Stimulated activated CD4-positive, alpha-beta T cell treated with anti-CD3 and anti-CD28 coated beads, Interleukin-4, amount 100 ng/mL, for 24 hours (primary cell): ENCODE data around the gene CES2.

Source experiments
- DNase-seq: peaks from one replicate; pipeline ENCODE4 v3.0.0-alpha.2; 2020

CES2 gene

GRCh38 chr16:66918803-66919568 is 16.3 kb upstream of the CES2 start, which contains the start of gene CDH16:
CDH16 (minus strand) TSS chr16:66918885; CDS start chr16:66918065, 820 bp downstream.
- DNase-seq = no peak

- DNase-seq = no peak
These were observed 15.6 kb upstream of the CES2 start for GRCh38 chr16:66919569-66920298.

GRCh38 chr16:66920299-66920590 is 15.1 kb upstream of the CES2 start:
- no peak for DNase-seq

GRCh38 chr16:66920924-66921680 is 14.2 kb upstream of the CES2 start:
- no peak for DNase-seq

GRCh38 chr16:66921729-66922450 is 13.4 kb upstream of the CES2 start:
- DNase-seq = no peak

GRCh38 chr16:66923247-66923731 is 12.0 kb upstream of the CES2 start:
- DNase-seq = no peak

GRCh38 chr16:66923866-66924265 is 11.4 kb upstream of the CES2 start:
- DNase-seq = no peak

DNA sequence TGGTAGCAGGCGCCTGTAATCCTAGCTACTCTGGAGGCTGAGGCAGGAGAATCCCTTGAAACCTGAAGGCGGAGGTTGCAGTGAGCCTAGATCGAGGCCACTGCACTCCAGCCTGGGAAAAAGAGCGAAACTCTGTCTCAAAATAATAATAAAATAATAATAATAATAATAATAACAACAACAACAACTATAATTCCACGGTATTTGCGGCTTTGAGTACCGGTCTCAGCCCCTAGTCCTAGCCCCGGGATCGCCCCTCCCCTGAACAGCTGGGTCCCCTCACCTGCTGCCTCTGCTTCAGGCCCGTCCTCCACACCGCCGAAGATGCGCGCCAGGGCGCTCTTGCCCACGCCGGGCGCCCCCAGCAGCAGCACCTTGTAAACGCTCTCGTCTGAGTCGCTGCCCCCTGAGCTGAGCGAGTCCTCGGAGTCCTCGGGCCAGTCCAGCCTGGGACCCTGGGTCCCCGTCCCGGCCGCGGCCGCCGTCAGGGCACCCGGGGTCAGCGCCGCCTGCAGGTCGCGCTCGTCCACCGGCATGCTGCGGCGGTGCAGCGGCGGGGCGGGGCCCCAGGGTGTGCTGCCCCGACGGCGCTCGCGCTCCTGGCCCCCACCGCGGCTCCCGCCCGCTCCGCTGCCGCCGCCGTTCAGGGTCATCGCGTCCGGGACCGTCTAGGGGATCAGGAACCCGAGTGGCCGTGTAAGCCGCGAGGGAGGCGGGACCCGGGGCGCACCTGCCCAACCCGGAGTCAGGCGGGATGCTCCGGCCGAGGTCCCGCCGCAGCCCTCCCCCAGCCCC is 10.6 kb upstream of the CES2 start:
- DNase-seq = peak; percentile 33

DNA sequence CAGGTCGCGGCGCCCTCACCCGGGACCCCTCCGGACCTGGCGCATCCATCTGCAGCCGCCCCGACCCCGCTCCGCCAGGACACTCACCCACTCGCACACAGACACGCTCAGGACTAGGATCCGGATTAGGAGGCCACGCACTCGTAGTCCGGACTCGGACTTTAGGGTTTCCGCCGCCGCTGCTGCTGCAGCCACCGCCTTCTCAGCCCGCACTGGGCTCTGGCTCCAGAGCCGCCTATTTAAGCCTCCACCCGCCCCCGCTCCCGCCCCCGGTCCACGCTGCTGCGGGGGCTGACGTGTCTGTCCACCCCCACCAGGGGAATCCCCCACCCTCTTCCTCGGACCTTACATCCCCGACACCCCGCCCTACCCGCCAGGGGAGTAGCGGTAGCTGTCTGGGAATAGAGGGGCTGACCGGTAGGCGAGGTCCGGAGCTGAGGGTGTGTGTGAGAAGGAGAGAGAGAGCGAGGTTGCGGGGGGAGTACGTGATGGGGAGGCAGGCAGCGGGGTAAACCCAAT is 9.9 kb upstream of the CES2 start, which contains the start of gene RRAD:
TSS of gene RRAD (minus strand) at position 214 of the 519 bp plus-strand sequence. CDS start 356 bp downstream, outside the sequence.
- no peak for DNase-seq

- no peak for DNase-seq
These were observed 9.0 kb upstream of the CES2 start for GRCh38 chr16:66926171-66926947.

DNA sequence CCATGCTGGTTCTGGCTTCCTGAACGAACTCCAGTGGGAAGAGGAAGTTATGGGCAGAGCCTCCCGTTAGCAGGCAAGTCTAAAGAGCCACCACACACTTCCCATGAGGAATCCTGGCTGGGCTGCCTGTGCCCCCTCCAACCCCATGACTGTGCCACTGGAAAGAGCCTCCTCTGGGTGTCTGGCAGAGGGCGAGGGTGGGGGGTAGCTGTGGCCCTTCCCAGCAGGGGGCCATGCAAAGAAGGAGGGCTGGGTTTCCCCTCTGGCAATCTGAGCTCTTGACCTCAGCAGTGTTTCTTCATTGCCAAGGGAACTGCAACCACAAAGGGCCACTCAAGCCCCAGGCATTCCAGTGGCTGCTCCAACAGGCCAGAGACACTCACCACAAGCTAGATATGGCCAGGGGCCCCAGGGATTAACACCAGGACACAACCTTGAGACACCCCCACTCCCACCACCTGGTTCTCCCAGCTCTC is 8.3 kb upstream of the CES2 start:
- no peak for DNase-seq

DNA sequence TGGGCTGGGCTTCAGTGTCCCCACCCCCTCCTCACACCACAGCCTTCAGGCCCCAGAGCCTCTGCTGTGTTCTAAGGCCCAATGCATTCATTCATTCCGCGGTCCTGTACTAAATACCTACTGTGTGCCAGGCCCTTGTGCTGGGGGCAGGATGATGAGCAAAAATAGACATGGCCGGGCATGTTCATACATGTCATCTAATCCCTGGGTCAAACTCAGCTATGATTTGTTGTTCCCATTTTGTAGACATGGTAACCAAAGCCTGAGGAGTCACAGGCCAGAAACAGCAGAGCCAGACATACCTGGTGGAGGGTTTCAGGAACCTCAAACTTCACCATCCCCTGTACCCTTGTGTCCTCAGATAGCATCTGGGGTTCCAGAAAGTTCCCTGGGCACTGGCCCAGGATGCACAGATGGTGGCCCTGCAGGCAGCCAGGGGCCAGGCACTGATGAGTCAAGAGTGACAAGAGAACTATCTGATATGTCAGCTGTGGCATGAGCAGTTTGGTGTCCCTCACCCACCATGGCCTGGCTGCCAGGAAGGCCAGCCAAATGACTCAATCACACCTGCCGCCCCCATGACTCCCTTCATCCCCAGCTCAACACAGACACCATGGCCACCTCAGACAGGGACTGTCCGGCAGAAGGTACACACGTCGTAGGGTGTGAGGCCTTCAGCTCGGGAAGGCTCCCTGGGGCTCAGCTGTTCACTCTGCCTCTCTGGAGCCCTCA is 7.2 kb upstream of the CES2 start:
- DNase-seq = no peak

DNA sequence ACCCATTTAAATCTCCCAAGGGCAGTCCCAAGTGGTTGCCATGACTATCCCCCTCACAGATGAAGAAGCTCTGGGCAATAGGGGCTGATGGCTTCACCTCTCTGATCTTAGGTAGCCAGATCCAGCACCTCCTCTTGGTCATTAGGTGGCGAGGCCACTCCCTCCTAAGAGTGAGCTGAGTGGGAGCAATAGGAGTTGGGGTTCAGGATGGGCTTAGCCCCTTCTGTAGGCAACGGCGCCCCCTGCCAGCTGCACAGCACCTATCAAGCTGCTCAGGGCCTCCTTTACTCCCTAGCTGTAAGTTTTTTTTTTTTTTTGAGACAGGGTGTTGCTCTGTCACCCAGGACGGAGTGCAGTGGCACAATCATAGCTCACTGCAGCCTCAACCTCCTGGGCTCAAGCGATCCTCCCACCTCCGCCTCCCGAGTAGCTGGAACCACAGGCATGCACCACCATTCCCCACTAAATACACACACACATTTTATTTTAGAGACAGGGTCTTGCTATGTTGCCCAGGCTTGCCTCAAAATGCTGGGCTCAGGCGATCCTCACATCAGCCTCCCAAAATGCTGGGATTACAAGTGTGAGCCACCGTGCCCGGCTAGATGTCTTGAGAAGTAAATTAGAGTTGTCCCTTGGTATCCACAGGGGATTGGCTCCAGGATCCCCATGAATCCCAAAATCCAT is 6.5 kb upstream of the CES2 start:
- no peak for DNase-seq

GRCh38 chr16:66930189-66930588 is 5.1 kb upstream of the CES2 start:
- no peak for DNase-seq

DNA sequence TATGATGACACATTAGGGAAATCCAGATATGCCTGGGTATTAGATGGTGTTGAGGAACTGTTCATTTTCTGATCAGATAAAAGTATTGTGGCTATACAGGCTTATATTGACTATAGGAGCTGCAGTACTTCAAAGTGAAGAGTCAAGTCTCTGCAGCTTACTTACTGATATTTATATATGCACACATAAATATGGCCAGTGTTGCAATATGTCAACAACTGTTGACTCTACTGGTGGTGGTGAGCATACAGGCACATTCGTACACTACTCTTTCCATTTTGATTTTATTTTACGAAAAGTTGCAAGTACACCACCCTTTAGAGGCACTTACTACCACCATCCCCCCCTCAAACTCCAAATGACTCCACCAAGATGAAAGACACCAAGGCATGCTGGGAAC is 3.7 kb upstream of the CES2 start:
- DNase-seq = no peak

DNA sequence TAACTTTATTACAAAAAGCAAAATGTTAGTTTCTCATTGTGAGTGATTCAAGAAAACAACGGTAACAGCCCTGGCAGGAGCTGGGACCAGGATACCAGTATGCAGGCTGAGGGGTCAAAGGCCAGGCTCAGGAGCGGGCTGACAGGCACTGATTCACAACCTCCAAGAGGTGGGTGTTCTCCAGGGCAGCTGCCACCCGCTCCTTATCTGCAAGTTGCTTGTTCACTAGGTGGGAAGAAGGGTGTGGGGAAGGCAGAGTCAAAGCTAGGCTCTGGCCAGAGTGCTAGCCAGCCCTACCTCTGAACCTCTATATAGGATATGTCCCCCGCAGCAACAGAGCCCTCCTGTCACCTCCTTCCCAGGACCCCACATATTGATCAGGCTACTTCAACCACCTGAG is 3.2 kb upstream of the CES2 start:
- no peak for DNase-seq

DNA sequence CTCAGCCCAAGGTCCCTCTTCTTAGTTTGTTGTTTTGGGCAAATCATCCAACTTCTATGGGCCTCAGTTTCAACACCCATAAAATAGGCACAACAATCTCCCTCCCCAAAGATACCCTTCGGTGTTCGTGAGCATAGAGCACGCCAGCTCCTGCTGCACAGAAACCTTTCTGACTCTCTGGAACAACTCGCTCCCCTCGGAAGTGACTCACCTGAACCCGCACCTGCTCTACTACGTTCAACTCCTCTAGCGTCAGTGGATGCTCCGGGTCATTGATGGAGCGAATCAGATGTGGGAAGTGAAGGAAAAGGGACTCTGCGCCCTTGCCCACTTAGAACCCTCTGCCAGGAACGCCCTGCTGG is 1.6 kb upstream of the CES2 start:
- DNase-seq = peak; percentile 65

GRCh38 chr16:66934138-66934838 is 1.0 kb upstream of the CES2 start, which contains the start of gene CIAO2B:
CIAO2B (minus strand) TSS chr16:66934402; CDS start chr16:66934364, 38 bp downstream.
- peak; percentile 89 for DNase-seq
